GM19240 (cell line): Measurements from ENCODE around the gene SYNE1.

Experiments used
- DNase-seq: peaks from one replicate; pipeline ENCODE4 v3.0.0; 2011; ENCODE audit warnings: low spot score; ENCODE audit not compliant: insufficient read length

The SYNE1 gene

DNA sequence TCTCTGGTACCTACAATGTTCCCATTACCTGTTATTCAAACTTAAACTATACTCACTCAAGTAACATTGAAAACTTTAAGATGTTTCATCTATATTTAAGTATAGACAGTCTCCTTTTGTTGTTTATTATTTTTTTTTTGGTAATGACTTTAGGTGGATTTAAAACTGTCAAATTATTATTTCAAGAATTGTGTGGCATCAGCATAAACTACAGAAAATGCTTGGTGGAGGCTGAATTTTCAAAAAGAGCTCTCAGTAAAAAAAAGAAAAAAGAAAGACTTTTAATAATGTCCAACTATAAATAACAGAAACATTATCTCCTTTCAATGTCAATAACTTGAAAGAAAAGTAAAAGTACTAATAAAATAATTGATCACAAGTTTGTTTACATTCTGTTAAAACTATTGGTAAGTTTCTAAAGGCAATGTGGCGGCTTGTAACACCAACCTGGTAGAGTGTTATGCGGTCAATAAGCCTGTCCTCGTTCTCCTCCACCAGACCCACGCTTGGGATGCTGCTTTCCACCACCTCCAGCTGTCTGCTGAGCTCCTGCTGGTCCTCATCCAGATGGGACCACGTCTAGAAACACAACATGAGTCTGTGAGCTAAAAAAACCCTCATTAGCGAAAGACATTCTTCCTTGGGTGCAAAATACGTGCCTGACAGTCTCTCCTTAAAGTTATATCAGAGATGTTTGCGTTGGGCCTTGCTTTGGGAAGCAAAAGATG lies 400.6 kb downstream of the SYNE1 start:
- DNase-seq = no peak

DNA sequence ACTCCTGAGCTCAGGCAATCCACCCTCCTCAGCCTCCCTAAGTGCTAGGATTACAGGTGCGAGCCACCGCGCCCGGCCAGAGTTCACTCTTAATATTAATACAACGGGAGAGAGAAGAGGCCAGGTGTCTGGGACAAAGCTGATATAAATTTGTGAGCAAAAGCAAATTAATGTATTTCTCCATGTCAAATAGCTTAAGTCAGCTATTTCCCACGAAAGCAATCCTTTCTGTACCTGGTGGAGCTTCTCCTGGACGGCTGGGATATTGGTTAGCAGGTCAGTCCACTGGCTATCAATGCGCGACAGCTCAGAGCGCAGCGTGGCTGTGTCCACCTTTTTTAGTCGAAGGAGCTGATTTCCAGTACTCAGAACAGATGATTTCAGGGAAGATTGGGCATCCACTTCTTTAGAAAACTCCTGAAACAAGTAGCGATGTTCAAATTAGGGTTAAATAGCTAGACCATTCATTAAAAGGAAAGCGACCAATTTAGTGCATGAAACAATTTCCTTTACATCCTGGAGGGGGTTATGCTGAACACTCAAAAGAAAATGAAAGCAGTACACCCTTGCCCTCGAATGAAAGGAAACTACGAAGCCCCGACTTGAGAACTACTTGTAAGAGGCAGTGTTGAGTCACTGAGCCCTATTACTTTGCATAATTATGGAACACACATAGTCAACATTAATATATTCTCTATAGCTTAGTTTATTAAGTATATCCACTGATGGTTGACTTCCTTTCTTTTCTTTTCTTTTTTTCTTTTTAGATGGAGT lies 403.4 kb downstream of the SYNE1 start:
- no peak for DNase-seq

DNA sequence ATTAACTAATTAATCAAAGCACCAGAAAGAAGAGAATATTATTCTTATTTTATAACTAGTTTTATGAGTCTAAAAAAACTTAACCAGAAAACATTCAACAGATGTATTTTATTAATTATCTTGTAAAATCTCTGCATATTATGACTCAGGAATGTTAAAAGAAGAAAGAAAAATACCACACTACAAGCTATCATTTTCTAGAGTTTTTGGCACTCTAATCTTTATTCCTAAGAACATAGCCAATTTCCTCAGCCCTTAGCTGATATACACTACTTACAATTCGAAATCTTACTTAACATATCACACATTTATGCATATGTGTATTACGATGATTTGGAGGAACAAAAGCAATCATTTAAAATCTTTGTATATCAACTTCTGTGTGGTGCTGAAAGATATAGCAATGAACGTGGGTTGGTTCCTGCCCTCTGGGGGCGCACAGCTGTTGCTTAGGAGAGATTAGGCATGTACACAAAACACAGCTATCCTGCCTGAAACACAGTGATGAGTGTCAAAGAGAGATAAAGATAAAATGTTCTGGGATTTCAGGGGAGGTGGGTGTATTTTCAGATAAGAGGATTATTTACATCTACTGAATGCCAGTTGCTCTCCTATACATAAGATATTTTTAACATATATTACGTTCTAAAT lies 404.5 kb downstream of the SYNE1 start:
- no peak for DNase-seq

DNA sequence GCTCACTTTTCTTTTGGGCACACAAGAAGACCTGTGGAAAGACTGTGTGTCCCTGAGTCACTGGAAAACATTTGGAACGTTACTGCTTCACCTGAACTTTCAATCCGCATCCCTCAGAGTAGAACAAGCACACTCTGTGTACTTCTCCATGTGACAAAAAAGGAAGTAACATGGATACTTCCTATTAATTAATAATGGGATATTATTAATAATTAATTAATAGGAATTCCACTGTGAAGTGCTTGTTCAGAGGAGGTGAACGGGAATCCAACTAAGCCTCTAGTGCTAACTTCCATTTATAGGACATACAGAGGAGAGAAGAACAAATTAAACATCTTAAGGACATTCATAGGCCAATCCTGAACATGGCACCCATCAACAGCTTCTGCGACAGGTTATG lies 407.8 kb downstream of the SYNE1 start:
- no peak for DNase-seq

DNA sequence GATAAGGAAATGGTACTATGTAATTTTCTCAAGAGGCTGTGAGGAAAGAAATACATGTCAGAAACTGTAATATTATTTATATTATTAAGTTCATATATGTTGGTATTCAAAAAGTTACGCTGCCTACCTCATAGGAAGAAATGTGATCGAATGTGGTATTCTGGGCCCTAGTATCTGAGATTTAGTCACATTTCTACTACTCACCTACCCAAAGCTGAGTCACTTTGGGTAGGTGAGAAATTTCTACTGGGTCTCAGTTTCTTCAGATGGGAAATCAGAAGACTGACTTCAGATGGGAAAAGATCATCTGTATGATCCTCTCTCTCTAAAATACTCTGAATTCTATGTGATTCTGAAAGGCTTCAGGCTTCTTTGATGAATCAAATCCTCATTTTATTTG lies 411.0 kb downstream of the SYNE1 start:
- no peak for DNase-seq

GRCh38 chr6:152225241-152225934 lies 411.8 kb downstream of the SYNE1 start:
- no peak for DNase-seq

DNA sequence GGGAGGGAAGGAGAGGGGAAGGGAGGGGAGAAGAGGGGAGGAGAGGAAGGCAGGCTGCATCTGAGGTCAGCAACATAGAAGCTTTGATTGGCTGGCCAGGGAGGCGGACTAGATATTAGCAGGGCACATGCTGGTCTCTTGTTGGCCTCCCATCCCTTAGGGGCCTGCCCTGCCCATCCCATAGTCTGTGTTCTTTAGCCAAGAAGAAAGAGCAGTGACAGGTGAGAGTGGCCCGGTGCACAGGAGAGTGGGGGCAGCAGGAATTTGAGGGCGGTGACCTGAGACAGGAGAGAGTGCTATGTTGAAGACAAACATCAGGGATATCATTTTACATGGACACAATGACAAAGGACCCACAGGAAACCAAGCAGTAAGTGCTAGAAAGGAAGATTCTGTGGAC lies 413.5 kb downstream of the SYNE1 start:
- DNase-seq = no peak

GRCh38 chr6:152221806-152222628 lies 415.1 kb downstream of the SYNE1 start:
- no peak for DNase-seq

- DNase-seq = no peak
These were observed 416.4 kb downstream of the SYNE1 start for GRCh38 chr6:152220786-152221185.

DNA sequence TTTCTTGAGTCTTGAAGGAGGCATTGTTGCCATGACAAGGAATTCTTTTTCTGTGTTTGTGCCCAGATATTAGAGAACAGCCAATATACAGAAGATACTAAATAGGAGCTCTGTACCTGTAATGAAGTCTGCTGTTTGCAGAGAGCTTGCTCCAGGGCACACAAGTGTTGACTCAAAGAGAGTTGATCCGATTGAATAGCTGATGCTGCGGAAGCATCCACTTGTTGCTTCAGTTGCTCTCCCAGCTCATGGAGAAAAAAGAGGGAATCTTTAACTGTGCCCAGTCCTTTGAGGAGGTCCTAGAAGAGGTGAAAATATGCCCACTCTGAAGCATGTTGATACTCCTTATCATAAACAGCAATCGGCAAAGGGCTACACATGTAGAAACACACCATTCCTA lies 418.3 kb downstream of the SYNE1 start:
- DNase-seq = no peak

DNA sequence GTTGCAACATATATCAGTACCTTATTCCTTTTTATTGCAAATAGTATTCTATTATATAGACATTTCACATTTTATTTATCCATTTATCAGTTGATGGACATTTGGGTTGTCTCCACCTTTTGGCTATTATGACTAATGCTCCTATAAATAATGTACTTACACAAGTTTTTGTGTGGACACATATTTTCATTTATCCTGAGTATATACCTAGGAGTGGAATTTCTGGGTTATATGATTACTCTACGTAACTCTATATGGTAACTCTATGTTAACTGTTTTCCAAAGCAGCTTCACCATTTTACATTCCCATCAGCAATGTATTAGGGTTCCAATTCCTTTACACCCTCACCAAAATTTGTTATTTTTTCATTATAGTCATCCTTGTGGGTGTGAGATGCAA lies 424.7 kb downstream of the SYNE1 start:
- no peak for DNase-seq

DNA sequence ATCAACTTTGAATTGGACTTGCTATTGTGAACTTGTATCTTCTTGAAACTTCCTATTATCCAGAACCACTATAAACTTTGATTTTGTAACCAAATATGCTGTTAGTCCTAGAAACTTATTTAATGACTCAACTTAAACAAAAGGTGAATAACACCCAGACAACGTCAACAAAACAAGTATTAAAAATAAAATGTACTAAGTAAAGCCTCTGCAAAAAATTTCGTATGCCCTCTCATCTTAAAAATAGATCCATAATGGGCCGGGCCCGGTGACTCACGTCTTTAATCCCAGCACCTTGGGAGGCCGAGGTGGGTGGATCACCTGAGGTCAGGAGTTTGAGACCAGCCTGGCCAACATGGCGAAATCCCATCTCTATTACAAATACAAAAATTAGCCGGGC lies 428.0 kb downstream of the SYNE1 start:
- DNase-seq = no peak

GRCh38 chr6:152207915-152208714 lies 429.0 kb downstream of the SYNE1 start:
- no peak for DNase-seq

- DNase-seq = no peak
These were observed 430.9 kb downstream of the SYNE1 start for GRCh38 chr6:152206072-152206818.

DNA sequence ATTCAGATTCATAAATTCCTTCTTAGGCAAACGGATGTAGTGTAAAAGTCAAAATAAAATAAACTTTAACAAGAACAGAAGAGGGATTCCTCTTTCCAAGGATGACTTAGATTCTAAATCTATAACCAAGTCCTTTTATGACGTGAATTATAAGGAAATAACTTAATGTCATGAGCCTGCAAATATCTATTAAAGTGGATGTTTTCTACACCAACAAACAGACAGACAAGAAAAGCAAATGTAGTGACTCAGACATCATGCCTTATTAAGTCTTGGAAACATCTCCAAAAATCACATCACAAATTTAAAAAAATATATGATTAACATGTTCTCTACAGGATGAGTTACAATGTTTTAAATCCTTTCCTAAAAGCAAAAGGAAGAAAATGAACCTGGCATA lies 432.6 kb downstream of the SYNE1 start:
- no peak for DNase-seq

- DNase-seq = no peak
These were observed 436.0 kb downstream of the SYNE1 start for GRCh38 chr6:152201120-152201519.

DNA sequence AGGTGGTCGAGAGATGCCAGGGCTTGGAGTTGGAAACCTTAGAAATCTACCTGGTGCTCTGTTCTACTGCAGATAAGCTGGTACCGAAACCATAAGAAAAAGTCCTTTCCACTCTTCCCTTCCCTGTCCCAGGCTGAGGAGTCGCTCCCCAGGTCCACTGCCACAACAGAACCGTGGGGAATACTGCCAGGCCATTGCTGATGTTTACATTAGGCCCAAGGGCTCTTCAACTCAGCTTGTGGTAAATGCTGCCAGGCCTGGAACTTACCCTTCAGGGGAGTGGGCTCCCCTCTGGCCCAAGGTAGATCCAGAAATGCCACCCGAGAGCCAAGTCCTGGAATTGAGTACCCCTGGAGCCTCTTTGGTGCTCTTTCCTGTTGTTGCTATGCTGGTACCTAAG lies 441.3 kb downstream of the SYNE1 start:
- no peak for DNase-seq

DNA sequence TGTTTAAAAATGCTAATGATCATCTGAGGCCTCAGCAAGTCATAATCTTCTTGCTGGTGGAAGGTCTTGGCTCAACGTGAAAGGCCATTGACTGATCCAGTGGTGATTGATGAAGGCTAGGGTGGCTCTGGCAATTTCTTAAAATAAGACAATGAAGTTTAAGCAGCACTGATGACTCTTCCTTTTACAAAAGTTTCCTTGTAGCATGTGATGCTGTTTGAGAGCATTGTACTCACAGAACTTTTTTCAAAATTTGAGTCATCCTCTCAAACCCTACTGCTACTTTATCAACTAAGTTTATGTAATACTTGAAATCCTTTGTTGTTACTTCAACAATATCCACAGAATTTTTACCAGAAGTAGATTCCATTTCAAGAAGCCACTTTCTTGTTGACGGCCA lies 447.4 kb downstream of the SYNE1 start:
- no peak for DNase-seq

DNA sequence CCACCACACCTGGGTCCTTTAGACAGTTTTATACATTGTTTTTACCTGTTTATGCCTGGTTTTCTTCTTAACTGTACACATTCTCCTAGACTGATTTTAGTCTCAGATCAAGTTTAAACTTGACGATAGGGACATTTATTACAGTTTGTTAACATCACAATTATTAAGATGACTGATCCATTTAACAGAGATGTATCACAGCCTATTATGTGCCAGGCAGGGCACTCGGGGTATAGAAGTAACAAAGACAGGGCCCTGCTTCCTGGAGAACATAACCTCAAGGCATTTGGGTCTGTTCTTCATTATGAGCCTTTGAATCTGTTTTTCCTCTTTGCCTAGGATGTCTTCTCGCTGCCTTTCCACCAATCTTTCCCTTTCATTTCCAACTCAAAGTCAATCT lies 449.2 kb downstream of the SYNE1 start:
- no peak for DNase-seq

DNA sequence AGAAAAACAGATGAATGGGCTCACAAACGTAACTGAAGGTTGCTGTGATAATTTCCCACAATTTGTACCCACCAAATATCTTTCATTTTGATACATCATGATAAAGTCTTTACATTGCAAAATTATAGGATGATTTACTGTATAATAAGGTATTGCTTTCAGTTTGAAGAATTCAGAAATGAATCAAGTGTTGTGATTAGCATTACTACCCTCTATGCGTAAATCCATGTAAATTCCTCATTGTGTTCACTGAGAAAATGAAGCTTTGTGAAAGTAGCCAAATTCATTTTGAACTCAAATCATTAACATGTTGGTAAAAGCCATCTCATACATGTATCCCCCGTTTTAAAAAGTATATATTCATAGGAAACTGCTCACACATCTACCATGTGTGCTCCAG lies 450.3 kb downstream of the SYNE1 start:
- DNase-seq = no peak
